H1 (cell line): Measurements from ENCODE around the gene FA2H. TPM values are rescaled to one million over a fixed set of nuclear protein-coding genes. Genes with fewer than 3 reads are reported as not detected.

Source experiments
- CTCF ChIA-PET: fragments of 300-600 bp; sonication (Branson Sonifier 250); formaldehyde crosslinking; loops from one replicate; lab custom pipeline; 2021; ENCODE audit not compliant: partially characterized antibody; lab: Charles Lee
- POLR2A ChIA-PET: fragments of 300-600 bp; sonication (Branson Sonifier 250); formaldehyde crosslinking; loops from one replicate; lab custom pipeline; 2021; ENCODE audit warnings: inconsistent platforms; ENCODE audit not compliant: partially characterized antibody; lab: Charles Lee
- DNase-seq, 2 experiments: peaks; one replicate each; pipeline versions ENCODE4 v3.0.0 to v3.0.0-alpha.2; 2010 to 2022; ENCODE audit warnings: low spot score in 2 of 2, low read depth in 1 of 2, mixed read lengths in 1 of 2
- FAIRE-seq: peaks from 2 replicates; lab custom pipeline; 2011; peaks lifted over from hg19 to GRCh38; lab: Jason Lieb, UNC
- H2AFZ ChIP-seq: 2 replicates; pipeline ENCODE4 v1.8.1; 2012; ENCODE audit warnings: low read length, inconsistent platforms
- H2AK5ac ChIP-seq: 2 replicates; pipeline ENCODE4 v1.6.1; 2013; ENCODE audit warnings: low read depth, low read length
- H2BK120ac ChIP-seq: replicated peaks from 2 replicates; pipeline ENCODE3; 2013; ENCODE audit warnings: low read depth, low read length, inconsistent platforms
- H2BK12ac ChIP-seq: 2 replicates; pipeline ENCODE4 v1.6.1; 2013; ENCODE audit warnings: low read depth, low read length
- H2BK15ac ChIP-seq: 2 replicates; pipeline ENCODE4 v1.6.1; 2013; ENCODE audit warnings: low read length
- H2BK20ac ChIP-seq: 2 replicates; pipeline ENCODE4 v1.6.1; 2013; ENCODE audit warnings: low read length
- H2BK5ac ChIP-seq: 2 replicates; pipeline ENCODE4 v1.6.1; 2013; ENCODE audit warnings: low read depth, low read length
- H3K14ac ChIP-seq: 2 replicates; pipeline ENCODE4 v1.6.1; 2013; ENCODE audit warnings: inconsistent platforms; ENCODE audit not compliant: insufficient read length
- H3K18ac ChIP-seq: 2 replicates; pipeline ENCODE4 v1.6.1; 2013; ENCODE audit warnings: low read length; ENCODE audit errors: extremely low read depth
- H3K23ac ChIP-seq: 2 replicates; pipeline ENCODE4 v1.6.1; 2013; ENCODE audit warnings: inconsistent platforms; ENCODE audit not compliant: insufficient read length
- H3K23me2 ChIP-seq: 2 replicates; pipeline ENCODE4 v1.6.1; 2013; ENCODE audit warnings: low read depth, low read length
- H3K27ac ChIP-seq: 2 replicates; pipeline ENCODE4 v1.6.1; 2011; ENCODE audit warnings: low read depth, low read length, inconsistent platforms
- H3K27me3 ChIP-seq, 4 experiments: replicated peaks in 1 of 4; 1 replicate in 1 of 4; 2 replicates in 3 of 4; pipeline versions ENCODE4 v1.6.1 to v1.8.1; 2011 to 2013; ENCODE audit warnings: low read length in 3 of 4, mild to moderate bottlenecking in 3 of 4, inconsistent platforms in 2 of 4, mixed read lengths in 2 of 4, moderate library complexity in 1 of 4; ENCODE audit not compliant: control insufficient read depth in 3 of 4, insufficient read depth in 3 of 4; ENCODE audit errors: extremely low read depth in 1 of 4
- H3K36me3 ChIP-seq, 4 experiments: 2 replicates each; pipeline versions ENCODE4 v1.6.1 to v1.8.1; 2011 to 2013; ENCODE audit warnings: mild to moderate bottlenecking in 4 of 4, low read length in 3 of 4, moderate library complexity in 2 of 4, control low read depth in 1 of 4, inconsistent platforms in 1 of 4; ENCODE audit not compliant: insufficient read depth in 4 of 4, control insufficient read depth in 2 of 4
- H3K4ac ChIP-seq: replicated peaks from 2 replicates; pipeline ENCODE3; 2013; ENCODE audit warnings: low read length, low read depth, mixed read lengths, inconsistent platforms; ENCODE audit not compliant: insufficient read length
- H3K4me1 ChIP-seq, 4 experiments: replicated peaks in 1 of 4; 1 replicate in 1 of 4; 2 replicates in 3 of 4; pipeline versions ENCODE4 v1.6.1 to v1.8.1; 2011 to 2013; ENCODE audit warnings: low read length in 3 of 4, inconsistent platforms in 2 of 4, mixed read lengths in 1 of 4; ENCODE audit not compliant: insufficient read depth in 4 of 4, control insufficient read depth in 3 of 4
- H3K4me2 ChIP-seq, 2 experiments: 2 replicates each; pipeline versions ENCODE4 v1.6.1 to v1.8.1; 2011 to 2013; ENCODE audit warnings: low read depth in 2 of 2, low read length in 2 of 2, control low read depth in 1 of 2, inconsistent platforms in 1 of 2, mild to moderate bottlenecking in 1 of 2; ENCODE audit not compliant: insufficient read depth in 1 of 2
- H3K4me3 ChIP-seq, 4 experiments: fragments of 200-600, 300-600 bp in 1 of 4; sonication (generic), shearing (Covaris generic), sonication (Bioruptor Twin) in 1 of 4; 2 replicates each; pipeline versions ENCODE4 v1.5.1 to v1.8.1; 2011 to 2016; ENCODE audit warnings: low read length in 4 of 4, low read depth in 3 of 4, control low read depth in 2 of 4, inconsistent platforms in 2 of 4, mild to moderate bottlenecking in 2 of 4, mixed read lengths in 1 of 4, moderate library complexity in 1 of 4; ENCODE audit not compliant: insufficient read depth in 2 of 4; ENCODE audit errors: extremely low read depth in 1 of 4
- H3K56ac ChIP-seq: replicated peaks from 2 replicates; pipeline ENCODE3; 2013; ENCODE audit warnings: low read depth, mild to moderate bottlenecking, mixed read lengths, low read length, inconsistent platforms; ENCODE audit not compliant: insufficient read length
- H3K79me1 ChIP-seq: 2 replicates; pipeline ENCODE4 v1.6.1; 2013; ENCODE audit warnings: low read depth, low read length, control low read depth
- H3K79me2 ChIP-seq, 2 experiments: 2 replicates each; pipeline versions ENCODE4 v1.6.1 to v1.8.1; 2012 to 2013; ENCODE audit warnings: low read length in 2 of 2, mild to moderate bottlenecking in 2 of 2, inconsistent platforms in 1 of 2; ENCODE audit not compliant: insufficient read depth in 2 of 2, control insufficient read depth in 1 of 2
- H3K9ac ChIP-seq, 4 experiments: replicated peaks in 1 of 4; 1 replicate in 1 of 4; 2 replicates in 3 of 4; pipeline versions ENCODE4 v1.6.1 to v1.8.1; 2011 to 2013; ENCODE audit warnings: low read depth in 3 of 4, low read length in 3 of 4, control low read depth in 2 of 4, mild to moderate bottlenecking in 2 of 4, moderate library complexity in 2 of 4, inconsistent platforms in 1 of 4; ENCODE audit errors: extremely low read depth in 1 of 4
- H3K9me3 ChIP-seq, 2 experiments: 2 replicates each; pipeline versions ENCODE4 v1.6.1 to v1.8.1; 2012 to 2013; ENCODE audit warnings: mild to moderate bottlenecking in 2 of 2, moderate library complexity in 2 of 2, control low read depth in 1 of 2, inconsistent platforms in 1 of 2, low read depth in 1 of 2, low read length in 1 of 2, mixed read lengths in 1 of 2; ENCODE audit not compliant: insufficient read depth in 2 of 2
- H4K20me1 ChIP-seq, 2 experiments: replicated peaks in 1 of 2; 2 replicates each; pipeline versions ENCODE3 to v1.8.1; 2011 to 2013; ENCODE audit warnings: inconsistent platforms in 2 of 2, low read length in 2 of 2, mild to moderate bottlenecking in 1 of 2; ENCODE audit not compliant: insufficient read depth in 2 of 2, control insufficient read depth in 1 of 2
- H4K5ac ChIP-seq: 2 replicates; pipeline ENCODE4 v1.6.1; 2013; ENCODE audit warnings: low read length, low read depth, mixed read lengths, inconsistent platforms; ENCODE audit not compliant: insufficient read length
- H4K8ac ChIP-seq: 2 replicates; pipeline ENCODE4 v1.8.0; 2013; ENCODE audit warnings: mild to moderate bottlenecking, moderate library complexity, low read length, inconsistent platforms; ENCODE audit not compliant: insufficient read depth; ENCODE audit errors: extremely low read depth
- H4K91ac ChIP-seq: replicated peaks from 2 replicates; pipeline ENCODE3; 2013; ENCODE audit warnings: low read length, mixed read lengths, inconsistent platforms; ENCODE audit not compliant: insufficient read length
- EP300 ChIP-seq, 2 experiments: IDR thresholded peaks; 1 replicate in 1 of 2; 2 replicates in 1 of 2; pipeline ENCODE4 v1.6.1; 2011 to 2012; ENCODE audit warnings: low read depth in 2 of 2, low read length in 2 of 2, mild to moderate bottlenecking in 2 of 2, borderline replicate concordance in 1 of 2, inconsistent platforms in 1 of 2, moderate library complexity in 1 of 2
- FOSL1 ChIP-seq: IDR thresholded peaks from 2 replicates; pipeline ENCODE4 v1.6.1; 2011; ENCODE audit warnings: mild to moderate bottlenecking, low read depth, low read length, moderate library complexity; ENCODE audit not compliant: insufficient read depth
- GABPA ChIP-seq: IDR thresholded peaks from 2 replicates; pipeline ENCODE4 v1.6.1; 2011; ENCODE audit warnings: mild to moderate bottlenecking, low read length, moderate library complexity, borderline replicate concordance; ENCODE audit not compliant: insufficient read depth
- KDM1A ChIP-seq: fragments of 200-600, 300-600 bp; sonication (generic); IDR thresholded peaks from 2 replicates; pipeline ENCODE4 v1.7.1; 2016; ENCODE audit warnings: mild to moderate bottlenecking, low read length, borderline replicate concordance
- SP2 ChIP-seq: IDR thresholded peaks from 2 replicates; pipeline ENCODE4 v1.6.1; 2012; ENCODE audit warnings: mild to moderate bottlenecking, low read length, inconsistent platforms
- SRF ChIP-seq: IDR thresholded peaks from 2 replicates; pipeline ENCODE4 v1.6.1; 2011; ENCODE audit warnings: mild to moderate bottlenecking, low read depth, low read length, moderate library complexity
- WGBS, 2 experiments: shearing (Covaris generic) in 1 of 2; methylation state at CpG; one replicate each; pipeline versions ENCODE4 v1.1.6 to v1.1.7; 2013 to 2015; ENCODE audit warnings: low lambda C conversion rate in 2 of 2, mixed read lengths in 2 of 2, inconsistent platforms in 1 of 2, low coverage in 1 of 2, missing lambda C conversion rate in 1 of 2; ENCODE audit not compliant: insufficient replicate concordance in 2 of 2, insufficient coverage in 1 of 2, insufficient read length in 1 of 2; ENCODE audit errors: extremely low coverage in 1 of 2, missing lambda C conversion rate in 1 of 2; 5-methylcytosine and 5-hydroxymethylcytosine counted together
- polyA plus RNA-seq, 7 experiments: library from polyadenylated mRNA; depleted of rRNA in 3 of 7; stranded (reverse) in 5 of 7; unstranded in 2 of 7; fragments of >200 nt in 5 of 7; fragments of 200-250 nt in 2 of 7; gene quantifications; 1 replicate in 5 of 7; 2 replicates in 1 of 7; 4 replicates in 1 of 7; pipeline versions ENCODE4 v1.2.1 to v1.2.3, GENCODE V29; 2011 to 2013; ENCODE audit warnings: missing spikeins in 2 of 7, mixed read lengths in 2 of 7
- total RNA-seq: library from RNA; stranded (reverse); fragmentation: NEBNext Ultra II Directional; extraction: Animal tissue kit (Norgen Biotek cat#: 25700); gene quantifications from 2 replicates; pipeline ENCODE4 v1.2.1, GENCODE V29; 2021
- TF ChIP-seq, protein P1 (sequence below), 3 experiments: IDR thresholded peaks; 1 replicate in 2 of 3; 2 replicates in 1 of 3; pipeline versions ENCODE4 v1.5.1 to v1.6.1; 2011; ENCODE audit warnings: low read length in 3 of 3, mild to moderate bottlenecking in 3 of 3, inconsistent platforms in 2 of 3, low read depth in 1 of 3, moderate library complexity in 1 of 3; ENCODE audit not compliant: insufficient read depth in 1 of 3; ENCODE audit errors: control extremely low read depth in 1 of 3

The FA2H gene
- total and polyA plus RNA-seq, 2 of the 8 experiments (the other 6 are each of a cell fraction or from before 2014, with no cell fraction given), result 2.1 to 2.5 TPM

DNA sequence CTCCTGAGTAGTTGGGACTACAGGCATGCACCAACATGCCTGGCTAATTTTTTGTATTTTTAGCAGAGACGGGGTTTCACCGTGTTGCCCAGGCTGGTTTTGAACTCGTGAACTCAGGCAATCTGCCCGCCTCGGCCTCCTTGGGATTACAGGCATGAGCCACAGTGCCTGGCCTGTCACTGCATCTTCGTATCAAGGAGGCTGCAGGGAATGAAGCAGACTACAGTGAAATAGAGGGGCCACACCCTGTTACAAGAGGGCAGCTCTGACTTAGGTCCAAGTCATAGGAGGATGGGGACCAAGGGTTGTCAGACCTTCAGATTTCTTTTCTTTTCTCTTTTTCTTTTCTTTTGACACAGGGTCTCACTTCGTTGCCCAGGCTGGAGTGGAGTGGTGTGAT lies 28.7 kb downstream of the FA2H start:
- Histone ChIP-seq H3K23ac (no peak overlapping the region), H2BK12ac (no peak overlapping the region), H2AK5ac (no peak overlapping the region), H3K27me3 (no peaks in the 10 kb centered on the region), H2BK120ac (no peak overlapping the region), H3K4me2 (no peak overlapping the region), H4K91ac (no peak overlapping the region), H2BK15ac (no peak overlapping the region), H3K4me3 (no peak overlapping the region), H3K4ac (no peak overlapping the region), H3K27ac (no peak overlapping the region), H3K79me1 (no peaks in the 10 kb centered on the region), H3K23me2 (no peaks in the 10 kb centered on the region), H3K56ac (no peak overlapping the region), H3K14ac (no peak overlapping the region), H4K20me1 (no peaks in the 10 kb centered on the region), H3K79me2 (no peaks in the 10 kb centered on the region), H3K18ac (no peak overlapping the region), H3K36me3 (no peaks in the 10 kb centered on the region), H2BK5ac (no peak overlapping the region; the same call in 1 of the 2 replicates), H4K5ac (no peak overlapping the region), H2AFZ (no peak overlapping the region), H4K8ac (no peak overlapping the region; the same call in 1 of the 2 replicates), H3K4me1 (peaks cover 3 to 18% (median 8%) of the 10 kb centered on the region in 4 experiments; a peak in 6 of 7 replicates), H3K9ac (no peak overlapping the region), H3K9me3 (no peaks in the 10 kb centered on the region), H2BK20ac (no peak overlapping the region)
- CTCF ChIA-PET, result interaction anchor here (1.1 to 32.9 kb wide), 2 partner anchors 9 to 26 kb away, joined by 4 to 576 read pairs; no protein-coding TSS in a partner anchor
- no peak for DNase-seq
- POLR2A ChIA-PET, result no interaction called here
- 84% methylated on average over 7 of the region's 7 CpGs; no CpG with 5 or more reads in 1 of the 2 experiments for WGBS, 2 experiments
- TF ChIP-seq SRF (no peak), GABPA (no peak), SP2 (no peak), KDM1A (no peak), EP300 (IDR thresholded peaks at IDR 0.05; ENCODE audit: borderline replicate concordance in 1 of 2, low read depth in 2 of 2, low read length in 2 of 2) (no peak), FOSL1 (no peak)
- TF ChIP-seq, protein P1, sequence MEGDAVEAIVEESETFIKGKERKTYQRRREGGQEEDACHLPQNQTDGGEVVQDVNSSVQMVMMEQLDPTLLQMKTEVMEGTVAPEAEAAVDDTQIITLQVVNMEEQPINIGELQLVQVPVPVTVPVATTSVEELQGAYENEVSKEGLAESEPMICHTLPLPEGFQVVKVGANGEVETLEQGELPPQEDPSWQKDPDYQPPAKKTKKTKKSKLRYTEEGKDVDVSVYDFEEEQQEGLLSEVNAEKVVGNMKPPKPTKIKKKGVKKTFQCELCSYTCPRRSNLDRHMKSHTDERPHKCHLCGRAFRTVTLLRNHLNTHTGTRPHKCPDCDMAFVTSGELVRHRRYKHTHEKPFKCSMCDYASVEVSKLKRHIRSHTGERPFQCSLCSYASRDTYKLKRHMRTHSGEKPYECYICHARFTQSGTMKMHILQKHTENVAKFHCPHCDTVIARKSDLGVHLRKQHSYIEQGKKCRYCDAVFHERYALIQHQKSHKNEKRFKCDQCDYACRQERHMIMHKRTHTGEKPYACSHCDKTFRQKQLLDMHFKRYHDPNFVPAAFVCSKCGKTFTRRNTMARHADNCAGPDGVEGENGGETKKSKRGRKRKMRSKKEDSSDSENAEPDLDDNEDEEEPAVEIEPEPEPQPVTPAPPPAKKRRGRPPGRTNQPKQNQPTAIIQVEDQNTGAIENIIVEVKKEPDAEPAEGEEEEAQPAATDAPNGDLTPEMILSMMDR (IDR thresholded peaks at IDR 0.05; ENCODE audit: control extremely low read depth in 1 of 3, insufficient read depth in 1 of 3, low read depth in 1 of 3, low read length in 3 of 3), result no peak
- no peak for FAIRE-seq
